HG03558 (cell line): Measurements from ENCODE around the gene CDH6.

Source experiments
- ATAC-seq: cut with Tn5 transposase; IDR thresholded peaks from one replicate; pipeline ENCODE4 v1.9.1; 2021; ENCODE audit warnings: moderate number of reproducible peaks; ENCODE audit not compliant: unreplicated experiment; ENCODE audit errors: extremely low read depth

Gene CDH6

DNA sequence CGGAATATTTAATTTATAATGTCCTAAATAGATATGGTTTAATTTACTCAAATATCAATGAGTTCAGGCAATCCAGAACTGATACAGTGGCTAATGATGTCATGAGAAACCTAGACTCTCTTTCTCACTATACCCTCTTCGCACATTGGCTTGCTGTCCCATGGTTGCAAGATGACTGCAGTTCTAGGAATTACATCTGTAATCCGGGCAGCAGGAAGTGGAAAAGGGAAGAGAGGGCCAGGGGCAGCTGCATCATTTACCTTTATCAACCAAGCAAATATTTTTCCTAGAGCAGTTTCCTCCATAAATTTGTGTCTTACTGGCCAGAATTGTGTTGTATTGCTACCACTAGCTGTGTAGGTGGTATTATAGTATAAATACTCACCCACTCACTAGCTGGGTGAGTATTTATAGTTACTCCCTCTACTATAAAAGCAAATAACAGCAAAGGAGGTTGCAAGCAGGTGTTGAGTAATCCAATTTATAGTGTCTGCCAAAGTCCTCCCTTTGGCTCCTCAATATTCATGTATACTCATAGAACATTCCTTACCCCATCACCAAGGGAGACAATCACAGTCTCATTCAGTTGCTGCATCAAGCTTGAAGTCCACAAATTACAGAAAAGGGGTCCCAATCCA is 169.6 kb downstream of the CDH6 start:
- ATAC-seq = no peak

DNA sequence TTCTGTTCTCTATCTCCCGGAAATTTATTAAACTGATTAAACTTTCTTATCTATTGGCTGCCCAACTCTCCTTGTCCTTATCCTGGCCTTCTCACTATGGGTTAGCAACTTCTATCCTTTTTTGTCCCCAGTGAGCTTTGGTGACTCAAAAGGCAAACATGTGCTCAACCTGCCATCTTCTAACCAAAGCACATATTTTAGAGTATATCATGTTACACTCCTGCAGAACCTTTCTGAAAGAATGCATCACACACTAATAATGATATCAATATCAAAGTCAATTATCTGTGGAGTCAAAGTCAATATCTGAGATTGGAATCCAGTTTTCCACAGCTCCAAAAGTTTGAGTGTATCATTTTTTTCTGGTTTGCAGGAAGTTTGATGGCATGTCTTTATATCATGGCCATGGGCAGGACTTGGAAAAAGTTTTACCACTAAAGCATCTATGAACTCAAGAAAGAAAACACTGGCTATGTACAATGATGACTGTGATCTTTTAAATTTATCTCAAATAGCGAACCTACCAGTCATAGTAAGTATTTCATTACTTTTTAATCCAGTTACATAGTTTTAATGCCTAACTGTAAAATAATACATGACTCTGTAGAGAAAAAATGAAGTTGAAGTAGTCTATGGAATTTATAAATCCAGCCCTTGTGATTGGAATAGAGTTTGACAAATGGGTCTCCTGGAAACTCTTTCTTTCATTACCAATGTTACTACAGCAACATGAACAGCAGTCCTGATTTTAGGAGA is 171.6 kb downstream of the CDH6 start:
- no peak for ATAC-seq

DNA sequence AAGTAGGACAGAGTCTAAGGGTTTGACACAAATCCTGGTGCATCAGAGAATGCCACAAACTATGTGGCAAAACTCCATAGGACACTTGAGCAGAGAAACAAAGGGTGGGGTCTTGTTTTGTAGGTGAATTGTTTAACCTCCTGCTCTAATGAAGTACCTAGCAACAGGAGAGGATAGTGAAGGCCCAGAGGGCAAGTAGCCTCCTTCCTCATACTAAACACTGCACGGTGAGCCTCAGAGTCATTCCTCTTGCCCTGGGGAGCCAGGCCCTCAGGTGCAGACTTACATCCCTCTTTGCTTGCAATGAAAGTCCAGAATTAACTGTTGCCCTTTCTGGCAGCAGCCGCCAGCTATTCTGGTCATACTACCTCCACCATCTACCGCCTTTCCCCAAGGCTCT is 172.3 kb downstream of the CDH6 start:
- ATAC-seq = no peak

DNA sequence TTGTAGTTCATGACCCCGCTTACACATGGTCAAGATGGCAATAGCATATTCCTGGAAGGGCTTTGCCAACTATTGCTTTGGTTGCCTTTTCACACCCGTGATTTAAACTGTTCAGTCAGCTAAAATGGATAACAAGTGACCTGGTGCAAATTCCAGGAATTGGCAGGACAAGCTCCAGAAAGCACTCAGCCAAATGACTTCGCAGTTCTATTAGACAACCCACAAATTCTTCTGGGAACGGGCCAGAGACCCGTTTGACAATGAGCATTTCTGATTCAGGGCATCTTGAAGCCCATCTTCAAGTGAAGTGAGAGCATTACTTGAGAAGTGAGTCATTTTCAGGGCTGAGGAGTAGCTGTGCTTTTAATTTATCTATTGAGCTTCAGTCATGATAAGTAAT is 173.5 kb downstream of the CDH6 start:
- no peak for ATAC-seq

DNA sequence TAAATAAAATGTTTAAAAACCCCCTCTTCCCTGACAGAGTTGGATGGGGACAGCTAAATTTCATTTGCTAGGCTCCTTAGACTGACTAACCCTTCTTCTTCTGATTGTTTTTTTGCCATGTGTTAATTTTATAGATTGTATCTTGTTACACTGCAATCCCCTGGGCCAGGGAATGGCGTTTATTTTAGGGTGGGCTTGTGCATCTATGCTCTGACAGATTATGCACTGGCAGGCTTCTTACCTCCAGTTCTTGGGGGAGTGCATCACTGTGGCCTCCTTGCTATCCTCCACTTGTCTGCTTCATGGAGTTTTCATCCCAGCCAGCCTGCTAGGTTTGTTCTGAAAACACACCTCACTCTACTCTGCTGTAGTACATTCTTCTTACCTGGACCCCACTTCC is 178.6 kb downstream of the CDH6 start:
- ATAC-seq = no peak

DNA sequence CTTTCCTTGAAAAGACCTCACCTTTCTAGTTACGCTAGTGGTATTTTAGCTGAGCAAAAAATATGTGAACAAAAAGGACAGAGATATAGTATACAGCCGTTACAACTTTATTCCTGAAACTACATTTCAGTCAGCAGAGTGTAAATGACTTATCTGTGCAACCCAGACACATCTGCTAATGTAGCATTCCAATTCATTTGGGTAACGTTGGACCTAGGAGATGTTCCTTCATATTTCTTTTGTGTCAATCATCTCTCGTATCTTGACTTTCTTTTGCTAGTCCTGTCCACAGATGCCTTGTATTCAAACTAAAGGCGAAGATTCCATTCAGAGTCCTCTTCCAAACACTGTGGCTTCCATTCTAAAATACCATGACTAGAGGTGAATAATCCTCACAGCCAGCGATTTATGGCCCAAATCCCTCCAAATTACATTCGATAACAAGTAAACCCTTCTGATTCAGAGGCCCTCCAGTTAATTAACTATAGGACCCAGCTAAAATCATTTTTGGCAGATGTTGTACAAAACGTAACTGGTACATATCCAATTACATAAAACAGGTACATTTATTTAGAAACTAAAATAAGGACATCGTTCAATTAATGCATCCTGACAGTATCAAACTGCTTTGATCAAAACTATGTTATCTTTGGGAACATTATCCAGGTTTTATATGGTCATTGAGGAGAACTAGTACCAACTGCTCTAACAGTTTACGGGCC is 182.7 kb downstream of the CDH6 start:
- no peak for ATAC-seq

DNA sequence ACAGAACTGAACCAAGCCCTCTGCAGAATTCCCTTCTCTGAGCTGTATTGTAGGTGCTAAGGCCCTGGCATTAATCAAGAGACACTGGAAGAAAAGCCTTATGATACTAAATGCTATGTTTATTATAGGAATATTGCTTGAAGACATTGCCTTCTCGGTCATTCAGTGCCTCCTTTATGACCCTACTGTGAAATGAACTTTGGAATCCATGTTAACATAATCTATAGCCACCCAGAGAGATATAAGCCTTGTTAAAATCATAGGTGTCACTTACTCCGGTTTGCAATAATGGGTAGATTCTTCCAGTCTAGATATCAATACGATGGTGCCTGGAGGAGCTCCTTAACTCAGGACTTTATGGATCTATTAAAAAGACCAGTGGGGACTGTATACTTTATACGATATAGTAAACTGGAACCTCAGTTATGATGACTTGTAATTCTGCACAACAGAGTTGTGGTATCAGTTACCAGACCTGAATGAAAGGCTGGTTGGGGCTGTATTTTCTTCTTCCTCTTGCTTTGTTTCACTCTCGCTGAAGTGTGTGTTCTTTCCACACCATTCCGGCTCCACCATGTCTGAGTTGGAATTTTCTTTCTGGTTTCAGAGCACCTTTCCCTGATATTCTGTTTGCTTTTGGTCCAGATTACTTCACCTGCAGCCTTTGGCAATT is 183.9 kb downstream of the CDH6 start:
- ATAC-seq = no peak

DNA sequence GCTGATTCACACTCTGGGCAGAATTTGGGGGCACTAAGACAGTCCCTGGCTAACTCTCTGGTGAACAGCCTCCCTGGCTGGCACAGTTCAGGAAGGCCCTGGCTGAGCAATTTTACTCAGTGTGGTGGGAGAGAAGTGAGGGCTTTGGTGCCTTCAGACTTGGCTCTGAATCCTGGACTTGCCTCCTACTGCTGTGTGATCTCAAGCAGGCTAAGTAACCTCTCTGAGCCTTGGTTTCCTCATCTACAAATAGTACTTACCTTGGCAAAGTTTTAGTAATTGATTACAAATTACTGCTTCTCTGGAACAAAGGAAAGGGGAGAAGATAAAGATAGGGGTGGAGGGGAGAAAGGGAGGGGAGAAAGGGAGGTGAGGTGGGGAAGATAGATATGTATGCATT is 184.7 kb downstream of the CDH6 start:
- ATAC-seq = no peak
